CD14-positive monocyte (primary cell): Measurements from ENCODE around the gene CHST11. TPM values are rescaled to one million over a fixed set of nuclear protein-coding genes. Genes with fewer than 3 reads are reported as not detected.
A peak's percentile ranks its signal among the peaks of the same experiment; 100 is the strongest.

Experiments used
- DNase-seq, 3 donors: peaks; one replicate each; pipeline ENCODE4 v3.0.0-alpha.2; 2011 to 2022
- H2AFZ ChIP-seq: 2 replicates; pipeline ENCODE4 v1.6.0; 2012; ENCODE audit warnings: mild to moderate bottlenecking, low read depth, low read length, inconsistent platforms; ENCODE audit not compliant: insufficient read depth, poor library complexity, severe bottlenecking
- H3K27ac ChIP-seq, 2 donors: 1 replicate in 1 of 2; 2 replicates in 1 of 2; pipeline ENCODE4 v1.5.1; 2012 to 2013; ENCODE audit warnings: low read length in 2 of 2, control low read depth in 1 of 2, inconsistent platforms in 1 of 2, low read depth in 1 of 2, mild to moderate bottlenecking in 1 of 2
- H3K27me3 ChIP-seq, 2 donors: one replicate each; pipeline versions ENCODE4 v1.6.0 to v1.6.1; 2011 to 2013; ENCODE audit warnings: low read length in 2 of 2; ENCODE audit not compliant: control insufficient read depth in 2 of 2, insufficient read depth in 2 of 2
- H3K36me3 ChIP-seq, 2 donors: replicated peaks in 1 of 2; 1 replicate in 1 of 2; 2 replicates in 1 of 2; pipeline versions ENCODE4 v1.5.1 to v1.6.1; 2012 to 2013; ENCODE audit warnings: low read length in 2 of 2, control low read depth in 1 of 2, inconsistent platforms in 1 of 2, mild to moderate bottlenecking in 1 of 2; ENCODE audit not compliant: insufficient read depth in 2 of 2, control insufficient read depth in 1 of 2
- H3K4me1 ChIP-seq, 2 donors: 1 replicate in 1 of 2; 2 replicates in 1 of 2; pipeline versions ENCODE4 v1.5.1 to v1.6.1; 2012 to 2013; ENCODE audit warnings: low read length in 2 of 2, control low read depth in 1 of 2, inconsistent platforms in 1 of 2, mild to moderate bottlenecking in 1 of 2, moderate library complexity in 1 of 2; ENCODE audit not compliant: insufficient read depth in 2 of 2, control insufficient read depth in 1 of 2
- H3K4me2 ChIP-seq: replicated peaks from 2 replicates; pipeline ENCODE3; 2012; ENCODE audit warnings: low read length, moderate library complexity, mild to moderate bottlenecking; ENCODE audit not compliant: poor library complexity, severe bottlenecking; ENCODE audit errors: extremely low read depth
- H3K4me3 ChIP-seq, 3 experiments: fragments of 200-600 bp in 1 of 3; sonication (generic) in 1 of 3; replicated peaks in 1 of 3; 1 replicate in 2 of 3; 2 replicates in 1 of 3; pipeline ENCODE4 v1.5.1; 2011 to 2013; ENCODE audit warnings: low read length in 3 of 3, mild to moderate bottlenecking in 3 of 3, control low read depth in 2 of 3, low read depth in 2 of 3, inconsistent platforms in 1 of 3, moderate library complexity in 1 of 3
- H3K79me2 ChIP-seq: 2 replicates; pipeline ENCODE4 v1.6.0; 2012; ENCODE audit warnings: mild to moderate bottlenecking, control low read depth, inconsistent platforms, low read length, moderate library complexity; ENCODE audit not compliant: insufficient read depth
- H3K9ac ChIP-seq: 2 replicates; pipeline ENCODE4 v1.6.0; 2017; ENCODE audit warnings: low read length, mild to moderate bottlenecking; ENCODE audit not compliant: insufficient read depth, poor library complexity, severe bottlenecking
- H3K9me3 ChIP-seq, 2 donors: replicated peaks in 1 of 2; 1 replicate in 1 of 2; 2 replicates in 1 of 2; pipeline versions ENCODE4 v1.5.1 to v1.6.1; 2012 to 2013; ENCODE audit warnings: low read length in 2 of 2, control low read depth in 1 of 2; ENCODE audit not compliant: control insufficient read depth in 1 of 2, insufficient read depth in 1 of 2
- H4K20me1 ChIP-seq: 2 replicates; pipeline ENCODE4 v1.6.0; 2012; ENCODE audit warnings: mild to moderate bottlenecking, low read length, control low read depth, moderate library complexity; ENCODE audit not compliant: insufficient read depth
- H3K27ac Mint-ChIP-seq, 7 donors: one replicate each; pipeline ENCODE4 v1.8.0; 2020; ENCODE audit warnings: mild to moderate bottlenecking in 7 of 7, mixed read lengths in 7 of 7, moderate library complexity in 6 of 7, inconsistent platforms in 2 of 7
- H3K27me3 Mint-ChIP-seq, 3 donors: one replicate each; pipeline ENCODE4 v1.8.0; 2021 to 2022; ENCODE audit warnings: low read depth in 3 of 3, mild to moderate bottlenecking in 3 of 3, mixed read lengths in 3 of 3, moderate library complexity in 3 of 3, inconsistent platforms in 1 of 3
- H3K36me3 Mint-ChIP-seq, 2 donors: one replicate each; pipeline ENCODE4 v1.8.0; 2020; ENCODE audit warnings: mixed read lengths in 2 of 2, inconsistent platforms in 1 of 2, mild to moderate bottlenecking in 1 of 2
- H3K4me1 Mint-ChIP-seq: one replicate; pipeline ENCODE4 v1.8.0; 2020; ENCODE audit warnings: mild to moderate bottlenecking, mixed read lengths
- H3K4me3 Mint-ChIP-seq, 2 donors: one replicate each; pipeline ENCODE4 v1.8.0; 2020; ENCODE audit warnings: mild to moderate bottlenecking in 2 of 2, mixed read lengths in 2 of 2, moderate library complexity in 1 of 2
- H3K9me3 Mint-ChIP-seq, 7 donors: one replicate each; pipeline ENCODE4 v1.8.0; 2020 to 2022; ENCODE audit warnings: mixed read lengths in 7 of 7, mild to moderate bottlenecking in 6 of 7, moderate library complexity in 6 of 7, inconsistent platforms in 2 of 7
- WGBS: methylation state at CpG from one replicate; pipeline ENCODE4 v1.1.5; 2013; ENCODE audit warnings: missing lambda C conversion rate; ENCODE audit not compliant: insufficient coverage; 5-methylcytosine and 5-hydroxymethylcytosine counted together
- intact Hi-C, 2 donors: fragments of 100-400 bp; cut with micrococcal nuclease; formaldehyde crosslinking; loops; one replicate each; pipeline versions ENCODE4 v1.15.0 to v1.15.1; 2023
- polyA plus RNA-seq, 3 donors: library from polyadenylated mRNA; depleted of rRNA in 1 of 3; unstranded in 2 of 3; stranded (reverse) in 1 of 3; fragments of 300-500 nt in 2 of 3; fragments of >200 nt in 1 of 3; fragmentation: Illumina TruSeq in 2 of 3; gene quantifications; 1 replicate in 2 of 3; 2 replicates in 1 of 3; pipeline ENCODE4 v1.2.3, GENCODE V29; 2012 to 2021
- TF ChIP-seq, protein P1 (sequence below): fragments of 200-600 bp; IDR thresholded peaks from one replicate; pipeline ENCODE4 v1.8.0; 2022; ENCODE audit warnings: antibody characterized with exemption, mild to moderate bottlenecking

The CHST11 gene
- polyA plus RNA-seq, 3 donors: 44.4 to 66.6 (median 48.4) TPM

DNA sequence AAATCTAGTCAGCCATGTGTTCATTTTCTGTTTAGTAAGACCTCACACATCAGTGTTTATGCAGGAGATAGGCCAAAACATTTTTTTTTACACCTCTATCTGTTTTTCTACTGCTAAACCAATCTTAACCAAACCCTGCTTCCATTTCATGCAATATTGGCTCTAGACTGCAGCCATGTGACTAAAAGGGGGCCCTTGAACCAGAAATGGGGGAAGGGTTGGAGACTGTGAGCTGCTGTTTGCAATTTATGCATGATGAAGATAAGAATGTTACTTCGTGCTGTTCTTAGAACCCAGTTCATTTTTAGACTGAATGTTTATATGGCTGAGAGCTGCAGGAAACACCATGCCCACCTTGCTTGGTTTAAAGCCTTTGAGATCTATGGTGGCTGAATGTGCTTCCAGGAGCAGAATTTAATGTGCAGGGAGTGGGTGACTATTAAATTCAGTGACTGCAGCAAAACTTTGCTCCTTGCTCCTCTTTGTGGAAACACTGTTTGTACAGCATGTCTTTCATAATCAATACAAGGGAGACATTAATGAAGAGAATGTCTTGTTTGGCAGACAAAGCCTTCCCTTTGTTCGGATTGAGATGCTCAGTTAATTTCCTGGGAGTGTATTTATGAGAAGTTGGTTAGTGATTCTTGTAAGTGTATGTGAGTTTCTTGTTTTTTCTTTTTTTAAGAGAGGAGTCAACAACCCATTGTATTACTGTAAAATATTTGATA, 53.6 kb downstream of the CHST11 start:
- H3K9me3 ChIP-seq: no peaks in the 10 kb centered on the region
- H3K9me3 Mint-ChIP-seq: peaks cover 0 to 3% (median 0%) of the 10 kb centered on the region in 7 donors
- intact Hi-C loops: no loop called here
- peaks cover 32 to 40% of the 10 kb centered on the region in 2 donors for H3K36me3 Mint-ChIP-seq
- DNase-seq: no peak
- peak overlapping the region in 4 of 7 donors; percentile 1 to 51 (median 44) for H3K27ac Mint-ChIP-seq
- peaks cover 22 to 24% of the 10 kb centered on the region in 2 donors for H3K4me1 ChIP-seq
- H3K27me3 ChIP-seq: no peaks in the 10 kb centered on the region
- peaks cover 99% of the 10 kb centered on the region for H4K20me1 ChIP-seq
- H3K27me3 Mint-ChIP-seq: peaks cover 0 to 2% (median 0%) of the 10 kb centered on the region in 3 donors
- WGBS: 33% methylated on average over 1 of the region's 2 CpGs
- no peak overlapping the region for H3K4me3 ChIP-seq
- peak overlapping the region; percentile 19 for H3K4me2 ChIP-seq
- TF ChIP-seq, protein P1, sequence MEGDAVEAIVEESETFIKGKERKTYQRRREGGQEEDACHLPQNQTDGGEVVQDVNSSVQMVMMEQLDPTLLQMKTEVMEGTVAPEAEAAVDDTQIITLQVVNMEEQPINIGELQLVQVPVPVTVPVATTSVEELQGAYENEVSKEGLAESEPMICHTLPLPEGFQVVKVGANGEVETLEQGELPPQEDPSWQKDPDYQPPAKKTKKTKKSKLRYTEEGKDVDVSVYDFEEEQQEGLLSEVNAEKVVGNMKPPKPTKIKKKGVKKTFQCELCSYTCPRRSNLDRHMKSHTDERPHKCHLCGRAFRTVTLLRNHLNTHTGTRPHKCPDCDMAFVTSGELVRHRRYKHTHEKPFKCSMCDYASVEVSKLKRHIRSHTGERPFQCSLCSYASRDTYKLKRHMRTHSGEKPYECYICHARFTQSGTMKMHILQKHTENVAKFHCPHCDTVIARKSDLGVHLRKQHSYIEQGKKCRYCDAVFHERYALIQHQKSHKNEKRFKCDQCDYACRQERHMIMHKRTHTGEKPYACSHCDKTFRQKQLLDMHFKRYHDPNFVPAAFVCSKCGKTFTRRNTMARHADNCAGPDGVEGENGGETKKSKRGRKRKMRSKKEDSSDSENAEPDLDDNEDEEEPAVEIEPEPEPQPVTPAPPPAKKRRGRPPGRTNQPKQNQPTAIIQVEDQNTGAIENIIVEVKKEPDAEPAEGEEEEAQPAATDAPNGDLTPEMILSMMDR: no peak
- peak overlapping the region in 1 of 2 donors; percentile 4 for H3K4me3 Mint-ChIP-seq
- no peak overlapping the region for H3K9ac ChIP-seq
- H3K27ac ChIP-seq: peak overlapping the region in 1 of 2 donors; percentile 35
- peaks cover 0 to 10% of the 10 kb centered on the region in 2 donors for H3K36me3 ChIP-seq
- H2AFZ ChIP-seq: no peak overlapping the region
- H3K79me2 ChIP-seq: peaks cover 100% of the 10 kb centered on the region
- H3K4me1 Mint-ChIP-seq: peaks cover 63% of the 10 kb centered on the region

DNA sequence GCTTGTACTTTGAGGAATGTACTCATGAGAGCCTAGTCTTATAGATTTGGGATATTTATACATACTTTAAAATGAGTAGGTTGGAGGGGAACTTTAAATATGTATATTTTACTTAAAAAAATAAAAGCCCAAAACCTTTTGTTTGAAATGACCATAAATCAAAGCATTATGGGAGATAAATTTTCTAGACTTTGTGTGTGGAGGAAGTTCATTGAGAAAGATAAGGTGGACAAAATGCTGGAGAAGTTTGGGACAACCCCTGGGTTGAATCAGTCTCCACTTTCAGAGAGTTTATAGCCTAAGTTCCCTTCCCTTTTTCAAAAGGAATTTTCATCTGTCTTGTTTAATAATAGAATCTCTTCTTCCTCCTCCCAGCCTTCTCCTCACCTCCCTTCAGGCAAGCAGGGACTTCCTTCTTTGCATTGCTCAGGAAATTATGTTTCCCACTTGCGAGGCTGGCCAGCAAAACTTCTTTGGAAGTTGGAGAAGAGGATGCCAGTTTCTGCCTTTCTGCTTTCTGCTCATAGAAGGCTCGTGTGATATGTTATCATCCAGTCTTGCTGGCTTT, 54.2 kb downstream of the CHST11 start:
- H3K36me3 Mint-ChIP-seq: peaks cover 30 to 35% of the 10 kb centered on the region in 2 donors
- WGBS: 0% methylated on average over 1 of the region's 2 CpGs
- Histone ChIP-seq H3K4me3 (no peak overlapping the region), H3K27me3 (no peaks in the 10 kb centered on the region), H3K27ac (peak overlapping the region in 1 of 2 donors; percentile 4), H3K79me2 (peaks cover 100% of the 10 kb centered on the region), H2AFZ (no peak overlapping the region), H3K36me3 (peaks cover 0 to 10% of the 10 kb centered on the region in 2 donors), H3K9me3 (no peaks in the 10 kb centered on the region), H4K20me1 (peaks cover 99% of the 10 kb centered on the region), H3K9ac (no peak overlapping the region), H3K4me1 (peaks cover 24 to 26% of the 10 kb centered on the region in 2 donors), H3K4me2 (peak overlapping the region; percentile 19)
- H3K4me1 Mint-ChIP-seq: peaks cover 64% of the 10 kb centered on the region
- intact Hi-C loops: no loop called here
- DNase-seq: peak in 1 of 3 donors; percentile 18
- peak overlapping the region in 6 of 7 donors; percentile 1 to 73 (median 49) for H3K27ac Mint-ChIP-seq
- TF ChIP-seq, protein P1: no peak
- H3K4me3 Mint-ChIP-seq: peak overlapping the region; percentile 4 to 61
- H3K27me3 Mint-ChIP-seq: no peaks in the 10 kb centered on the region
- H3K9me3 Mint-ChIP-seq: peaks cover 0 to 3% (median 0%) of the 10 kb centered on the region in 7 donors
